Suprapubic skin (tissue), 4 donors: Measurements from ENCODE around the gene NRXN3. TPM values are rescaled to one million over a fixed set of nuclear protein-coding genes. Genes with fewer than 3 reads are reported as not detected.

Experiments
- DNase-seq, 2 donors: peaks; one replicate each; pipeline ENCODE4 v3.0.0-alpha.2; 2019; ENCODE audit warnings: low spot score in 2 of 2
- H3K27ac ChIP-seq: fragments of 200-600 bp; sonication (generic); one replicate; pipeline ENCODE4 v1.5.1; 2019
- H3K27me3 ChIP-seq: fragments of 200-600 bp; sonication (generic); one replicate; pipeline ENCODE4 v1.5.1; 2019
- H3K36me3 ChIP-seq: fragments of 200-600 bp; sonication (generic); one replicate; pipeline ENCODE4 v1.5.1; 2019
- H3K4me1 ChIP-seq: fragments of 200-600 bp; sonication (generic); one replicate; pipeline ENCODE4 v1.5.1; 2019
- H3K4me3 ChIP-seq: fragments of 200-600 bp; sonication (generic); one replicate; pipeline ENCODE4 v1.5.1; 2019; ENCODE audit warnings: mild to moderate bottlenecking
- H3K9me3 ChIP-seq: fragments of 200-600 bp; sonication (generic); one replicate; pipeline ENCODE4 v1.5.1; 2019
- CTCF ChIP-seq, 2 donors: fragments of 200-600 bp in 1 of 2; fragments of 450-650 bp in 1 of 2; sonication (generic) in 1 of 2; IDR thresholded peaks; one replicate each; pipeline ENCODE4 v1.5.1; 2016 to 2019; ENCODE audit warnings: antibody characterized with exemption in 2 of 2, mild to moderate bottlenecking in 1 of 2, moderate library complexity in 1 of 2
- EP300 ChIP-seq: sonication (generic); formaldehyde crosslinking; IDR thresholded peaks from one replicate; pipeline ENCODE4 v1.6.1; 2017; ENCODE audit warnings: antibody characterized with exemption
- POLR2A ChIP-seq, 2 donors: fragments of 450-650 bp; IDR thresholded peaks; one replicate each; pipeline ENCODE4 v1.6.1; 2017; ENCODE audit warnings: antibody characterized with exemption in 2 of 2, mild to moderate bottlenecking in 2 of 2, moderate library complexity in 2 of 2
- POLR2AphosphoS5 ChIP-seq, 3 donors: sonication (generic); formaldehyde crosslinking; IDR thresholded peaks; one replicate each; pipeline ENCODE4 v1.6.1; 2017; ENCODE audit warnings: antibody characterized with exemption in 3 of 3
- WGBS: methylation state at CpG from one replicate; pipeline ENCODE4 v1.1.5; 2018; 5-methylcytosine and 5-hydroxymethylcytosine counted together
- total RNA-seq, 4 donors: library from RNA; depleted of rRNA; stranded (reverse); fragments of >200 nt; gene quantifications; one replicate each; pipeline ENCODE4 v1.1.0, GENCODE V29; 2016

NRXN3 gene
- total RNA-seq, 4 donors from 2014 or later = 0.79 to 4.3 (median 3.3) TPM

DNA sequence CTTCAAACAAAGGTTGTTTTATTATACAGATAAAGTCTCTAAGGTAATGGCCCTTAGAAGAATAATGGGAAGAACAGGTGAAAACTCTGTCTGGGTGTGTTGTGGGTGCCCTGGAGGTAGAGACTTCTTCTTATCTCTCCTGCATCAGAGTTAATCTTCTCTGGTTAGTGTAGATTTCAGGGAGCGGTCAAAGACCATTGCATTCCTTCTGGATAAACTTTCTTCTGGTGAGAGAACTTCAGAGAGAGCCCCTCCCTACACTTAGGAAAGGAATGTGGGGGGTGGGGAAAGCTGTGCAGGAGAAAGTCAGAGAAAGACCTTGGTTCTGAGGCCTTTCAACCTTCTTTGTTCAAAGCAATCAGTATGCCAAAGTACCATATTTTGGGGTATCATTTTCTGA lies 1382.6 kb downstream of the NRXN3 start:
- Histone ChIP-seq H3K27me3 (no peaks in the 10 kb centered on the region), H3K4me1 (no peaks in the 10 kb centered on the region), H3K36me3 (no peaks in the 10 kb centered on the region), H3K4me3 (no peak overlapping the region), H3K9me3 (no peaks in the 10 kb centered on the region), H3K27ac (no peak overlapping the region)
- DNase-seq = no peak
- 83% methylated on average over 1 of the region's 1 CpG for WGBS
- TF ChIP-seq CTCF (IDR thresholded peaks at IDR 0.05) (no peak), POLR2A (IDR thresholded peaks at IDR 0.05) (no peak), POLR2AphosphoS5 (IDR thresholded peaks at IDR 0.05) (no peak), EP300 (no peak)

GRCh38 chr14:79554816-79555215 lies 1384.6 kb downstream of the NRXN3 start:
- DNase-seq = no peak
- Histone ChIP-seq H3K36me3 (no peaks in the 10 kb centered on the region), H3K4me1 (no peaks in the 10 kb centered on the region), H3K4me3 (no peak overlapping the region), H3K9me3 (no peaks in the 10 kb centered on the region), H3K27ac (no peak overlapping the region), H3K27me3 (no peaks in the 10 kb centered on the region)
- no peak for TF ChIP-seq POLR2AphosphoS5 (IDR thresholded peaks at IDR 0.05)
- no peak for TF ChIP-seq EP300
- no peak for TF ChIP-seq CTCF (IDR thresholded peaks at IDR 0.05)
- no peak for TF ChIP-seq POLR2A (IDR thresholded peaks at IDR 0.05)
- 92% methylated on average over 3 of the region's 3 CpGs for WGBS

- no peak overlapping the region for H3K4me3 ChIP-seq
These were observed 1385.3 kb downstream of the NRXN3 start for GRCh38 chr14:79555429-79555828.

DNA sequence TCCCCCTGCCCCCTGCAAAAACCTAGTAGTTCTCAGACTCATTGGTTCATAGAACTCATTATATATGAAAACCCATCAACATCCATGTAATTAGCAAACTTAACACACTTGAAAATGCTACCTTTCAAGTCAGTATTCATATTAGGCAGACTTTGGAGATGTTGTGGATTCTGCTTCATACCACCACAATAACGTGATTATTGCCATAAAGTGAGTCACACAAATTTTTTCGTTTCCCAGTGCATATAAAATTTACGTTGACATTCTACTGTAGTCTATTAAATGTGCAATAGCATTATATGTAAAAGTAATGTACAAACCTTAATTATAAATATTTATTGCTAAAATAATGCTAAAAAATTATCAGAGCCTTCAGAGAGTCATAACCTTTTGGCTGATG lies 1387.1 kb downstream of the NRXN3 start:
- 83% methylated on average over 3 of the region's 3 CpGs for WGBS
- no peak for TF ChIP-seq POLR2A (IDR thresholded peaks at IDR 0.05)
- no peak for TF ChIP-seq CTCF (IDR thresholded peaks at IDR 0.05)
- TF ChIP-seq EP300 = no peak
- no peak for TF ChIP-seq POLR2AphosphoS5 (IDR thresholded peaks at IDR 0.05)
- no peaks in the 10 kb centered on the region for H3K36me3 ChIP-seq

More at GRCh38 chr14:79555429-79555828, 1385.3 kb downstream of the NRXN3 start:
- Histone ChIP-seq H3K27me3 (no peaks in the 10 kb centered on the region), H3K27ac (no peak overlapping the region), H3K4me1 (no peaks in the 10 kb centered on the region), H3K36me3 (no peaks in the 10 kb centered on the region), H3K9me3 (no peaks in the 10 kb centered on the region)
- TF ChIP-seq POLR2A (IDR thresholded peaks at IDR 0.05) (no peak), POLR2AphosphoS5 (IDR thresholded peaks at IDR 0.05) (no peak), EP300 (no peak), CTCF (IDR thresholded peaks at IDR 0.05) (no peak)
- no peak for DNase-seq
- WGBS = 96% methylated on average over 4 of the region's 4 CpGs

GRCh38 chr14:79562185-79562584 lies 1392.0 kb downstream of the NRXN3 start:
- H3K4me1 ChIP-seq = no peaks in the 10 kb centered on the region
- no peak overlapping the region for H3K4me3 ChIP-seq
- no peak overlapping the region for H3K27ac ChIP-seq
- no peak for TF ChIP-seq POLR2AphosphoS5 (IDR thresholded peaks at IDR 0.05)
- no peak for TF ChIP-seq CTCF (IDR thresholded peaks at IDR 0.05)
- no peak for TF ChIP-seq POLR2A (IDR thresholded peaks at IDR 0.05)
- TF ChIP-seq EP300 = no peak
- DNase-seq = no peak
- 91% methylated on average over 3 of the region's 3 CpGs for WGBS
- H3K9me3 ChIP-seq = no peaks in the 10 kb centered on the region
- H3K36me3 ChIP-seq = no peaks in the 10 kb centered on the region
- H3K27me3 ChIP-seq = no peaks in the 10 kb centered on the region

More for the DNA sequence above, 1387.1 kb downstream of the NRXN3 start:
- no peaks in the 10 kb centered on the region for H3K9me3 ChIP-seq
- DNase-seq = no peak
- no peak overlapping the region for H3K27ac ChIP-seq
- H3K27me3 ChIP-seq = no peaks in the 10 kb centered on the region
- no peak overlapping the region for H3K4me3 ChIP-seq
- no peaks in the 10 kb centered on the region for H3K4me1 ChIP-seq
